Measurements from ENCODE around the gene PROC. TPM values are rescaled to one million over a fixed set of nuclear protein-coding genes. Genes with fewer than 3 reads are reported as not detected.

The PROC gene
- total RNA-seq, 1 experiment from 2014 or later, result 6.4 TPM

GRCh38 chr2:127453392-127454171 lies 35.4 kb downstream of the PROC start:
- Histone ChIP-seq H3K36me3 (ENCODE audit: control insufficient read depth, insufficient read depth, low read length) (peaks cover 1% of the 10 kb centered on the region), H3K27me3 (replicated peaks; ENCODE audit: control insufficient read depth, insufficient read depth, low read length) (no peaks in the 10 kb centered on the region), H3K4me1 (peaks cover 40% of the 10 kb centered on the region), H3K4me3 (ENCODE audit: low read depth, low read length) (no peak overlapping the region), H3K9me3 (no peaks in the 10 kb centered on the region)
- H3K4me3 Mint-ChIP-seq (ENCODE audit: unreplicated experiment), result peak overlapping the region; percentile 6
- BruUV-seq (replicated peaks), result no TSS peak
- H3K27ac Mint-ChIP-seq (ENCODE audit: unreplicated experiment), result peak overlapping the region; percentile 18
- TF ChIP-seq, protein P1, sequence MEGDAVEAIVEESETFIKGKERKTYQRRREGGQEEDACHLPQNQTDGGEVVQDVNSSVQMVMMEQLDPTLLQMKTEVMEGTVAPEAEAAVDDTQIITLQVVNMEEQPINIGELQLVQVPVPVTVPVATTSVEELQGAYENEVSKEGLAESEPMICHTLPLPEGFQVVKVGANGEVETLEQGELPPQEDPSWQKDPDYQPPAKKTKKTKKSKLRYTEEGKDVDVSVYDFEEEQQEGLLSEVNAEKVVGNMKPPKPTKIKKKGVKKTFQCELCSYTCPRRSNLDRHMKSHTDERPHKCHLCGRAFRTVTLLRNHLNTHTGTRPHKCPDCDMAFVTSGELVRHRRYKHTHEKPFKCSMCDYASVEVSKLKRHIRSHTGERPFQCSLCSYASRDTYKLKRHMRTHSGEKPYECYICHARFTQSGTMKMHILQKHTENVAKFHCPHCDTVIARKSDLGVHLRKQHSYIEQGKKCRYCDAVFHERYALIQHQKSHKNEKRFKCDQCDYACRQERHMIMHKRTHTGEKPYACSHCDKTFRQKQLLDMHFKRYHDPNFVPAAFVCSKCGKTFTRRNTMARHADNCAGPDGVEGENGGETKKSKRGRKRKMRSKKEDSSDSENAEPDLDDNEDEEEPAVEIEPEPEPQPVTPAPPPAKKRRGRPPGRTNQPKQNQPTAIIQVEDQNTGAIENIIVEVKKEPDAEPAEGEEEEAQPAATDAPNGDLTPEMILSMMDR (IDR thresholded peaks at IDR 0.05; ENCODE audit: insufficient read depth in 1 of 2, low read depth in 1 of 2, low read length in 1 of 2, severe bottlenecking in 1 of 2, unreplicated experiment in 1 of 2), result peak in 1 of 2 experiments; percentile 25
- H3K27me3 Mint-ChIP-seq (ENCODE audit: insufficient read depth, unreplicated experiment), result no peaks in the 10 kb centered on the region
- H3K9me3 Mint-ChIP-seq (ENCODE audit: unreplicated experiment), result no peaks in the 10 kb centered on the region
- ChIA-PET CTCF (interaction anchor here (0.5 to 1.5 kb wide), 4 partner anchors 16 to 257 kb away, joined by 3 to 11 read pairs (median 6); no protein-coding TSS in a partner anchor), POLR2A (no interaction called here)
- peak; percentile 36 to 48 for DNase-seq
- H3K36me3 Mint-ChIP-seq (ENCODE audit: insufficient read depth, unreplicated experiment), result no peaks in the 10 kb centered on the region
- intact Hi-C loops (cut with micrococcal nuclease; ENCODE audit: unreplicated experiment), result loop anchor here (1.0 to 2.0 kb wide), 3 partner anchors 25 to 256 kb away; no protein-coding TSS in a partner anchor
- peaks cover 36% of the 10 kb centered on the region for H3K4me1 Mint-ChIP-seq (ENCODE audit: low read depth, unreplicated experiment)

DNA sequence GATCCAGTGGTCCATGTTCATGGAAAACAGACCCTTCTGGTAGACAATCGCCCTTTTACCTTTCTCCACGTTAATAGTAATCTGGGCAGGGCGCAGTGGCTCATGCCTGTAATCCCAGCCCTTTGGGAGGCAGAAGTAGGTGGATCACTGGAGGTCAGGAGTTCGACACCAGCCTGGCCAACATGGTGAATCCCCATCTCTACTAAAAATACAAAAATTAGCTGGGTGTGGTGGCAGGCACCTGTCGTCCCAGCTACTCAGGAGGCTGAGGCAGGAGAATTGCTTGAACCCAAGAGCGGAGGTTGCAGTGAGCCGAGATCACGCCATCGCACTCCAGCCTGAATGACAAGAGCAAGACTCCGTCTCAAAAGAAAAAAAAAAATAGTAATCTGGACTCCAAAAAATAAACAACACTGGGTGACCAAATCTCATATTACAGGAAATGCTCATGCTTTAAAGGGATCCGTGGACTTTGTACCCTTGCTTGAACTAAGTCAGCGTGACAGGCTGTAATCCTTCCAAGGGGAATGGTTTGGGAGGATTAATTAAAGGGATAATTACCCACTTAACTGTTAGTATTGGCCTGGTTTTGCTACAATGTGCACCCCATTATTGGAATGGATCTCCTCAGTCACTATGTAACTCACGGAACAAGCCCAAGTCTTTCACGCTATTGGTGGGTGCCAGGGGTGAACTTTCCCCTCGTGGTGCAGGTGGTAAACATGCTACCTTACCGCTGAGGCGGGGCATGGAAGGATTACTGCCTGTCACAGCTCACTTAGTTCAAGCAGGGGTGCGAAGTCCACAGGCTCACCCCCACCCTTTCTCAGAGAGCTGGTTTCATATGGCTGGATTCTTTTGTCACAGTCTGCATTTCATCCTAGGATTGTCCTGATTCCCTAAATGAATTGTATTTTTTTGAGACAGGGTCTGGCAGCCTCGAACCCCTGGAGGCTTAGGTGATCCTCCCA lies 36.7 kb downstream of the PROC start:
- no peaks in the 10 kb centered on the region for H3K36me3 Mint-ChIP-seq (ENCODE audit: insufficient read depth, unreplicated experiment)
- ChIA-PET CTCF (interaction anchor here (0.8 to 1.5 kb wide), 6 partner anchors 24 to 258 kb away, joined by 3 to 11 read pairs (median 6); no protein-coding TSS in a partner anchor), POLR2A (no interaction called here)
- Histone ChIP-seq H3K4me3 (ENCODE audit: low read depth, low read length) (no peak overlapping the region; the same call in 1 of the 2 replicates), H3K9me3 (no peaks in the 10 kb centered on the region), H3K27me3 (replicated peaks; ENCODE audit: control insufficient read depth, insufficient read depth, low read length) (no peaks in the 10 kb centered on the region), H3K4me1 (peaks cover 40% of the 10 kb centered on the region), H3K36me3 (ENCODE audit: control insufficient read depth, insufficient read depth, low read length) (peaks cover 1% of the 10 kb centered on the region)
- H3K4me1 Mint-ChIP-seq (ENCODE audit: low read depth, unreplicated experiment), result peaks cover 36% of the 10 kb centered on the region
- intact Hi-C loops (cut with micrococcal nuclease; ENCODE audit: unreplicated experiment), result loop anchor here (1.0 to 2.0 kb wide), 4 partner anchors 17 to 44 kb away; no protein-coding TSS in a partner anchor
- peak; percentile 89 to 94 for DNase-seq
- no peaks in the 10 kb centered on the region for H3K9me3 Mint-ChIP-seq (ENCODE audit: unreplicated experiment)
- H3K27ac Mint-ChIP-seq (ENCODE audit: unreplicated experiment), result peak overlapping the region; percentile 61
- BruUV-seq (replicated peaks), result no TSS peak
- no peaks in the 10 kb centered on the region for H3K27me3 Mint-ChIP-seq (ENCODE audit: insufficient read depth, unreplicated experiment)
- H3K4me3 Mint-ChIP-seq (ENCODE audit: unreplicated experiment), result peak overlapping the region; percentile 66
- TF ChIP-seq, protein P1 (IDR thresholded peaks at IDR 0.05; ENCODE audit: insufficient read depth in 1 of 2, low read depth in 1 of 2, low read length in 1 of 2, severe bottlenecking in 1 of 2, unreplicated experiment in 1 of 2), result no peak

Data from Caco-2 (cell line).